Mammary epithelial cell (primary cell): ENCODE results near the gene CBY3.

Source experiments
- CTCF ChIP-seq, 2 donors: IDR thresholded peaks in 1 of 2; conservative IDR thresholded peaks in 1 of 2; 2 replicates each; pipeline ENCODE4 v1.5.1; 2011 to 2012; ENCODE audit warnings: inconsistent platforms in 2 of 2, low read length in 2 of 2, mild to moderate bottlenecking in 2 of 2, control low read depth in 1 of 2, low read depth in 1 of 2; ENCODE audit not compliant: insufficient read depth in 1 of 2; ENCODE audit errors: extremely low read depth in 1 of 2
- EZH2 ChIP-seq: IDR thresholded peaks from 2 replicates; pipeline ENCODE4 v1.6.1; 2012; ENCODE audit warnings: low read length, inconsistent platforms, borderline replicate concordance

DNA sequence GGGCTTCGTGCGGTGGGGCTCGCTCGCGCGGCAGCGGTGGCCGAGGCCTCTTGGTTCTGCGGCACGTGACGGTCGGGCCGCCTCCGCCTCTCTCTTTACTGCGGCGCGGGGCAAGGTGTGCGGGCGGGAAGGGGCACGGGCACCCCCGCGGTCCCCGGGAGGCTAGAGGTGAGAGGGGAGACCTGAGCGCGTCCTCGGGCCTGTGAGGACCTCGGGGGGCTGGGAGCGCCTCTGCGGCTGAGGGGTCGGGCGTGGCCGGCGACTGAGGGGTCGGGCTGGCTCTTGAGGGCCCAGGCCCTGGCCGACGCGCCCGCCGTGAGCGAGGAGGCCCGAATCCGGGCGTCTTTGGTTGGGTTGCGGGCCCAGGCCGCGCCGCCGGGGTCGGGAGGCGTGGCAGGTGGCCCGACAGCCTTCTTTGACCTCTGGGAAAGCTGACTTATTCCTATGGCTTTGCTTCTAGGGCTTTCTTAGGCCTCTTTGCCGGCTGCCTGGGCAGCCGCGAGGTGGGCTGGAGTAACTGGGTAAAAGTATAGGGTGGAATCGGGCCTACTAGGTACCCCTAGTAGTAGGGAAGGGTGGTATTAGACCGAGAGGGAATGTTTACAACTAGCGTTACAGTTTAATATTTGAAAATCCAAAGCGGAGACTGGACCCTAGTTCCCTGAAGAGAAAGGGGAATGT lies 18.2 kb upstream of the CBY3 start, which contains the start of gene CANX:
- TF ChIP-seq CTCF (conservative IDR thresholded peaks at IDR 0.05 in 1 of 2, IDR thresholded peaks at IDR 0.05 in 1 of 2; ENCODE audit: extremely low read depth in 1 of 2, insufficient read depth in 1 of 2, low read depth in 1 of 2, low read length in 2 of 2) (no peak), EZH2 (no peak)
